HPDE6-E6E7 (cell line): ENCODE measurements around the gene SPINK13.
"Not testable (repeated sequence)": the region's sequence is repeated elsewhere in the genome, so short reads cannot be mapped to it uniquely, and the experiment has no call there.

ENCODE experiments used
- DNase-seq: peaks from one replicate; pipeline ENCODE4 v3.0.0; 2011; ENCODE audit warnings: missing footprints; ENCODE audit errors: extremely low spot score

SPINK13 gene

DNA sequence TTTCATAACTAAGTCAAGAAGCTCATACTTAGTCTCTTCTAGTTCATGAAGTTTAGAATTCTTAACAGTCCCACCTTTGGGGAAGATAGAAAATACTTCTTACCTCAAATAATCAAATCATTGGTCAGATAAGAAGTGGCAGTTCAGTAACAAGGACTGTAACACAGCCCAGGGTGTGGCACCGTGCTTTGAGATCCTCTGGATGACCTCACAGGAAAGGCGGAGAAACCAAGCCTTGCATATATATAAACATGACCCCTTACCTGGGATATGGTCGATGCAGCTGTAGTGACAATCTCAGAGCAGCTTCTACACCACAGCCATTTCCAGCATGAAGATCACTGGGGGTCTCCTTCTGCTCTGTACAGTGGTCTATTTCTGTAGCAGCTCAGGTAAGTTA, 43.6 kb downstream of the SPINK13 start, which contains the start of gene SPINK7:
Gene SPINK7, plus strand, starts transcription at position 271 of the 400 bp plus-strand sequence. Its CDS starts 61 bp downstream, at position 332.
- DNase-seq, result no peak

DNA sequence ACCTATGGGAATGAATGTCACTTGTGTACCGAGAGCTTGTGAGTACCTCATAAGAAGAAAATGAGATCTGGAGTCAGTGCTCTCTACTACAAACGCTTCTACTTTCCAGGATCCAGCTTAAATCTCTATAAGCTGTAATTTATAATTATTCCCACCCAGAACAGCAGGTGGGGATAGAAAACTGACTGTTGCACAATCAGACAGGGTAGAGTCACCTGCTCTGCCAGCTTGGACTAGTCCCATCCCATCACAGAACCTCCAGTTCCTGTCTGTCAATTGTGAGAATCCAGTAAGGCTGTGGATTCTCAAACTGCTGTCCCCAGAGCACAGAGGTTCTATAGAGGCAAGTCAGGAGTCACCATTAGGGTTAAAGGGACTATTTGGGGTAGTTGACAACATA, 45.6 kb downstream of the SPINK13 start:
- peak; percentile 58 for DNase-seq

DNA sequence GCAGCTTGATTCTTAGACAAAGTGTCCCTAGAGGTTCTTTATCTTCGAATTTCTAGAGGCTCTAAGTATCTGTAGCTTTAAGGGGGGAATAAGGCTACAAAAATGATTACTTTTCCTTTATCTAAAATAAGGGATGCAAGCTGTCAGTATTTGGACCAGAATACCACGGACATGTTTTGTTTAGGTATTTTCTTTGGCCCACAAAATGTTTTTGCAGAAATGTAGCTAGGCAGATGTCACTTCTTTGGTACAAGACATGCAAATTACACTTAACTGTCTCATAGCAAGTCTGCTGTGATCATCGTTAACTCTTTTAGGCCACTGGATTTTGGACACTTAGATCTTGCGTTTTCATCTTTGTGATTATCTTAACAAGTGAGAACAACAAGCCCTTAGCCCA, 46.1 kb downstream of the SPINK13 start:
- DNase-seq, result no peak

DNA sequence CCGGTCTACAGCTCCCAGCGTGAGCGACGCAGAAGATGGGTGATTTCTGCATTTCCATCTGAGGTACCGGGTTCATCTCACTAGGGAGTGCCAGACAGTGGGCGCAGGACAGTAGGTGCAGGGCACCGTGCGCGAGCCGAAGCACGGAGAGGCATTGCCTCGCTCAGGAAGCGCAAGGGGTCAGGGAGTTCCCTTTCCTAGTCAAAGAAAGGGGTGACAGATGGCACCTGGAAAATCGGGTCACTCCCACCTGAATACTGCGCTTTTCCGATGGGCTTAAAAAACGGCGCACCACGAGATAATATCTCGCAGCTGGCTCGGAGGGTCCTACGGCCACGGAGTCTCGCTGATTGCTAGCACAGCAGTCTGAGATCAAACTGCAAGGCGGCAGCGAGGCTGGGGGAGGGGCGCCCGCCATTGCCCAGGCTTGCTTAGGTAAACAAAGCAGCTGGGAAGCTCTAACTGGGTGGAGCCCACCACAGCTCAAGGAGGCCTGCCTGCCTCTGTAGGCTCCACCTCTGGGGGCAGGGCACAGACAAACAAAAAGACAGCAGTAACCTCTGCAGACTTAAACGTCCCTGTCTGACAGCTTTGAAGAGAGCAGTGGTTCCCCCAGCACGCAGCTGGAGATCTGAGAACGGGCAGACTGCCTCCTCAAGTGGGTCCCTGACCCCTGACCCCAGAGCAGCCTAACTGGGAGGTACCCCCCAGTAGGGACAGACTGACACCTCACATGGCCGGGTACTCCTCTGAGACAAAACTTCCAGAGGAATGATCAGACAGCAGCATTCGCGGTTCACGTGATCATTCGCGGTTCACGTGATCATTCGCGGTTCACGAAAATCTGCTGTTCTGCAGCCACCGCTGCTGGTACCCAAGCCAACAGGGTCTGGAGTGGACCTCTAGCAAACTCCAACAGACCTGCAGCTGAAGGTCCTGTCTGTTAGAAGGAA, 51.7 kb downstream of the SPINK13 start:
- not testable (repeated sequence) for DNase-seq

DNA sequence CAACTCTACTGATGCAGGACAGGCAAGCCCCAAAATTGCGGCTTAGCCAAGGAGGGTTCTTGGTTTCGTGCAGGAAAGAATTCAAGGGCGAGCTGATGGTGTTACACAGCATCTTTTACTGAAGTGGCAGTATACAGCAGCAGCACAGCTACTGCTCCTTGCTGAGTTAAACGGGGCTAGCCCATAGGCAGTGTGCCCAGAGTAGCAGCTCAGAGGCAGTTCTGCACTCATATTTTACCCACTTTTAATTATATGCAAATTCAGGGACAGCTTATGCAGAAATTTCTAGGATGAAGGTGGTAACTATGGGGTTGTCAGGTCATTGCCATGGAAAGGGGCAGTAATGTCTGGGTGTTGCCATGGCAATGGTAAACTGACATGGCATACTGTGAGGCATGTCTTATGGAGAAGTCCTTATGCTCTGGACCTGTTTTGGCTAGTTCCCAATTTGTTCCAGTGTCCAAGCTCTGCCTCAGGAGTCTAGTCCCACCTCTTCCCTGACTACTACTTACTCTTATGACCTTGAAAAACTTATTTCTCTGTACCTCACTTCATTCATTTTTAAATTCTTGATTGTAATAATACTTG, 64.8 kb downstream of the SPINK13 start:
- no peak for DNase-seq

DNA sequence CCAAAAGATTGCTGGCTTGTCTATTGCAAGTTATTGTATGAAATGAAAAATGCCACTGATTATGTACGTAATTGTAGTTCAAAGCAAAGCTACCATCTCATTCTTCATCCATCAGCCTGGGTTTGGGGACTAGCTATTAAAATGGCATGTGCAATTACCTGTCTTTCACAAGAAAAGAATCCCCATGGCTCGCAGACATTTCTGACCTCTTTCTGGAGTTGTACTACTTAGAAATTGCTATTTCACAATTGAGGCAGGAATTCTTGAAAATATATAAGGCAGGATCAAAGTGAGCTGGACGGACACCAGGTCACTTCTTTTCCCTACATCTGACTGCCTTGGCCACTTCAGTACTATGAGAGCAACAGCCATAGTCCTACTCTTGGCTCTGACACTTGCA, 66.7 kb downstream of the SPINK13 start, which contains the start of gene SPINK9:
Gene SPINK9, plus strand, starts transcription at position 301 of the 400 bp plus-strand sequence. Its CDS starts 55 bp downstream, at position 356.
- DNase-seq, result no peak
